PC-3 (cell line): Measurements from ENCODE around the gene GFAP.

ENCODE experiments used
- EZH2 ChIP-seq: fragments of 300-600 bp; sonication (generic); IDR thresholded peaks from one replicate; pipeline ENCODE4 v1.6.1; 2017; ENCODE audit warnings: antibody characterized with exemption, mild to moderate bottlenecking, low read length; ENCODE audit not compliant: unreplicated experiment
- TF ChIP-seq, protein P1 (sequence below): fragments of 300-600 bp; sonication (generic); conservative IDR thresholded peaks from 2 replicates; pipeline ENCODE4 v1.5.1; 2017; ENCODE audit warnings: antibody characterized with exemption, low read depth, mild to moderate bottlenecking, low read length

DNA sequence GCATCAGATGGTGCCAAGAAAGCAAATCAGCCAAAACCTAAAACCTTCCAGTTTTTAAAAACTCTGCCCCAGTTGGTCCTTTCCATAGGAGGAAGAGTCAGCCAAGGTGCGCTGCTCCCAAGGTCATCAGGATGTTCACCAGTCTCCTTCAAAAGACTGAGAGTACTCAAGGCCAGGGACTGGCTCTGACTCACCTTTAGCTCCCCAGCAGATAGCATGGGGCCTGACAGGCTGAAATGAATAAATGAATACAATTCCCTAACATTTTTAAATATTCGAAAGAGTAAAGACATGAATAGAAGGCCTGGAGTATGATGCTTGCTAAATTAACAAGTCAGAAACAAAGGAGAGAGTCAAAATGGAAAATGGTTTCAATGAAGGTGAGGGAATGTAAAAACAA is 35.2 kb downstream of the GFAP start:
- TF ChIP-seq EZH2, result no peak
- TF ChIP-seq, protein P1, sequence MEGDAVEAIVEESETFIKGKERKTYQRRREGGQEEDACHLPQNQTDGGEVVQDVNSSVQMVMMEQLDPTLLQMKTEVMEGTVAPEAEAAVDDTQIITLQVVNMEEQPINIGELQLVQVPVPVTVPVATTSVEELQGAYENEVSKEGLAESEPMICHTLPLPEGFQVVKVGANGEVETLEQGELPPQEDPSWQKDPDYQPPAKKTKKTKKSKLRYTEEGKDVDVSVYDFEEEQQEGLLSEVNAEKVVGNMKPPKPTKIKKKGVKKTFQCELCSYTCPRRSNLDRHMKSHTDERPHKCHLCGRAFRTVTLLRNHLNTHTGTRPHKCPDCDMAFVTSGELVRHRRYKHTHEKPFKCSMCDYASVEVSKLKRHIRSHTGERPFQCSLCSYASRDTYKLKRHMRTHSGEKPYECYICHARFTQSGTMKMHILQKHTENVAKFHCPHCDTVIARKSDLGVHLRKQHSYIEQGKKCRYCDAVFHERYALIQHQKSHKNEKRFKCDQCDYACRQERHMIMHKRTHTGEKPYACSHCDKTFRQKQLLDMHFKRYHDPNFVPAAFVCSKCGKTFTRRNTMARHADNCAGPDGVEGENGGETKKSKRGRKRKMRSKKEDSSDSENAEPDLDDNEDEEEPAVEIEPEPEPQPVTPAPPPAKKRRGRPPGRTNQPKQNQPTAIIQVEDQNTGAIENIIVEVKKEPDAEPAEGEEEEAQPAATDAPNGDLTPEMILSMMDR, result no peak
